Measurements from ENCODE around the gene IL17D.

DNA sequence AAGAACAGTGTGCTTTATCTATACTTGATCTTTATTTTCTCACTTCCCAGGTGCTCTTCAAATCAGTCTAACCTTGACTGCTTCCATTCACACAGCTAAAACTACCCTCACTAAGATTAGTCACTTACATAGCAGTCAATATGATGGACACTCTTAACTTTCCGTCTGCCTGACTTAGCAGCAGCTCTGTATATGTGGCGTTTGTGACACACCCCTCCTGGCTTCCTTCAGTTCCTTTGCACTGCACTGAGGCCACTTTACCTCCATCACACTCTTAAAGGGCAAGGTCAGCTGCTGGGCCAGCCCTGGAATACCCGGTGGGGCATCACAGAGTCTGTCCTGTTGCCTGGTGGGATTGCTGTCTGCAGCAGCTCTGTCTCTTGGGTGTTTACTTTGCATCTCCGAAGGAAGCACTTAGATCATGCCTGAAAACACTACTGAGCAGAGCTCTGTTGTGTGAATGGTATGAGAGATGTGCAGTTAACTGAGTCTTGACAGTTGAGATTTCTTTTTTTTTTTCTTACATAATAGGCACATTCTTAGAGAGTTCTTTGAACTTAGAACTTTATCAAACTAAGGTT, 35.6 kb upstream of the IL17D start:
- TF ChIP-seq POLR2AphosphoS5 (IDR thresholded peaks at IDR 0.05; ENCODE audit: borderline replicate concordance, low read depth, low read length) (no peak), EZH2 (IDR thresholded peaks at IDR 0.05) (no peak)
